22Rv1 (cell line): ENCODE results near the gene GDI1.

Experiments
- H3K27ac ChIP-seq: fragments of 450-650 bp; 2 replicates; pipeline ENCODE4 v1.5.1; 2017
- ZFX ChIP-seq: fragments of 450-650 bp; IDR thresholded peaks from 2 replicates; pipeline ENCODE4 v1.6.1; 2017; ENCODE audit warnings: antibody characterized with exemption, borderline replicate concordance
- TF ChIP-seq, protein P1 (sequence below): fragments of 450-650 bp; IDR thresholded peaks from 2 replicates; pipeline ENCODE4 v1.5.1; 2017; ENCODE audit warnings: mild to moderate bottlenecking

The GDI1 gene

GRCh38 chrX:154486396-154487207 is 49.6 kb downstream of the GDI1 start, which contains the start of gene UBL4A:
Gene UBL4A (minus strand): TSS chrX:154486615. CDS start chrX:154486584, 31 bp downstream.
- TF ChIP-seq, protein P1, sequence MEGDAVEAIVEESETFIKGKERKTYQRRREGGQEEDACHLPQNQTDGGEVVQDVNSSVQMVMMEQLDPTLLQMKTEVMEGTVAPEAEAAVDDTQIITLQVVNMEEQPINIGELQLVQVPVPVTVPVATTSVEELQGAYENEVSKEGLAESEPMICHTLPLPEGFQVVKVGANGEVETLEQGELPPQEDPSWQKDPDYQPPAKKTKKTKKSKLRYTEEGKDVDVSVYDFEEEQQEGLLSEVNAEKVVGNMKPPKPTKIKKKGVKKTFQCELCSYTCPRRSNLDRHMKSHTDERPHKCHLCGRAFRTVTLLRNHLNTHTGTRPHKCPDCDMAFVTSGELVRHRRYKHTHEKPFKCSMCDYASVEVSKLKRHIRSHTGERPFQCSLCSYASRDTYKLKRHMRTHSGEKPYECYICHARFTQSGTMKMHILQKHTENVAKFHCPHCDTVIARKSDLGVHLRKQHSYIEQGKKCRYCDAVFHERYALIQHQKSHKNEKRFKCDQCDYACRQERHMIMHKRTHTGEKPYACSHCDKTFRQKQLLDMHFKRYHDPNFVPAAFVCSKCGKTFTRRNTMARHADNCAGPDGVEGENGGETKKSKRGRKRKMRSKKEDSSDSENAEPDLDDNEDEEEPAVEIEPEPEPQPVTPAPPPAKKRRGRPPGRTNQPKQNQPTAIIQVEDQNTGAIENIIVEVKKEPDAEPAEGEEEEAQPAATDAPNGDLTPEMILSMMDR, result no peak
- no peak for TF ChIP-seq ZFX
- H3K27ac ChIP-seq, result peak within 1 kb of the TSS; percentile 88

DNA sequence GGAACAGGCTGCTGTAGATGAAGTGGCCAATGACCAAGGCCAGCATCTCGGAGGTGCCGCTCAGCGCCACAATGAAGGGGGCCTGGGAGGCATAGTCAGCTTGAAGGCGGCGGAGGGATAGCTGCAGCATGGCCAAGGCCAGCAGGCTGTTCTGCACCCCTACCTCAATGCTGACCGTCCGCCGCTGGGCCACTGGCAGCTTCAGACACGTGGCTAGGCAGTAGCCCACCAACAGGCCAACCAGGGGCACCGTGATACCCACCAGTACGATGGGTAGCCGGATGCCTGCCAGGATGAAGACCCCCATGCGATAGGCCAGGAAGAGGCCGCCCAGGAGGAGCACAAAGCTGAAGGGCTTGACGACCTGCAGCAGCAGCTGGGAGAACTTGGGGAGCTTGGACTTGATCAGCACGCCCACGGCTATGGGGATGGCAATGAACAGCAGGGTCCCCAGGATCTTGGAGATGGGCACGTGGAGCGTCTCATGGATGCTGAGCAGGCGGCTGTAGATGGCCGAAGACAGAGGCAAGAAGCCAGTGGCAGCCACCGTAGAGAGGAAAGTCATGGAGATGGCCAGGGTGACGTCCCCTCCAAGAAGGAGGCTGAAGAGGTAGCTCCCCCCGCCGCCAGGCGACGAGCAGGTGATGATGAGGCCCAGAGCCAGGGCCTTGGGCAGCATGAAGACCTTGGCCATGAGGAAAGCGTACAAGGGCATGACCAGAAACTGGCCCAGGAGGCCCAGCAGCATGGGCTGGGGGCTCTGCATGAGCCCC is 50.8 kb downstream of the GDI1 start:
- TF ChIP-seq ZFX, result no peak
- TF ChIP-seq, protein P1, result no peak
- H3K27ac ChIP-seq, result peak overlapping the region; percentile 88

DNA sequence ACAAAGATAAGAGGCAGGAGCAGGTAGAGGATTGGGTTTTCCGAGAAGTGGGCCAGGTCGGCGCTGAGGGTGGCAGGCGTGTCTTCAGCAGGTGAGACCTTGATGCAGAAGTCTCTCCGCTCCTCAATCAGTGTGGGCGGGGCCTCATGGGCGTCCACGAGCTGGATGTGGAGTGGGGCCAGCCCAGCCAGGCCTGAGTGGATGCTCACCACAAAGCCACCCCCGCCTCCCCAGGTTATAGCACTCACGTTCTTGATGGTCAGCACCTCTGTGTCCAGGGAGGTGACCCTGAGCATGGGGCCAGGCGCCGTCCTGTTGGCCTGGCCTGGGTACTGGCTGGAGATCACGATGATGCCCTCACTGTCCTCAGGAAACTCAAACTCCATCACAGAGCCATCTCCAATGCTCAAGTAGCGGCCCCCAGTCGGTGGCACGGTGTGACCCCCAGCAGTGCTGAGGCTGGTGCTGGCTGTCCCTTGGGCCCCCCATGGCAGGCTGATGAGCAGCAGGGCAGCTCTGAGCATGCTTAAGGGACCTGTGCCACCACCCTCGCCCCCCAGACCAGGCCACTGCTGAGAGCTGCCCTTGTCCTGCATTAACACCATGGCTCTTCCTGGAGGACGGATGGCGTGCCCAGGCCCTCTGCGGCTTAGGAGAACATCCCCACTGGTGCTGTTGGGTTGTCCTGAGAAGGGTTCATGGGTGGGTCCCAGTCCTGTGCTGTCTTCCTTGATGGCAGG is 51.6 kb downstream of the GDI1 start:
- no peak for TF ChIP-seq ZFX
- TF ChIP-seq, protein P1, result no peak
- H3K27ac ChIP-seq, result no peak overlapping the region

DNA sequence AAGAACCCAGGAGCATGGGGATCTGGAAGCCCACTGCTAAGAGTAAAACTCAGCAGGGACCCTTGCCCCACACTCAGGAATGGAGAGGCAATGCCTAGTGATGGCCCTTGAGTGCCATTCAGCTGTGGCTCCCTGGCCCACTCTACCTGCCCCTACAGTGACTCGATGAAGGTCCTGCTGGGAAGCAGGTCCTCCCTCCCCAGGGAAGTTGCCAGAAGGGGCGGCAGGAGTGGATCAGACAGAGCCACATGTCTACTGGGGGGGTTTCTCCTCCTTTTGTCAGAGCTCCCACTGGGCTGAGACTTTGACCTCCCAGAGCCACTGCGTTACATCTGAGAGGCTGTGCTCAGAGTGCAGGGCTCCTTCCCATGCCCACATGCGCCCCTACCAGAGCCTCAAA is 52.2 kb downstream of the GDI1 start:
- H3K27ac ChIP-seq, result peak overlapping the region; percentile 73; the same call in 1 of the 2 replicates
- TF ChIP-seq, protein P1, result no peak
- no peak for TF ChIP-seq ZFX

DNA sequence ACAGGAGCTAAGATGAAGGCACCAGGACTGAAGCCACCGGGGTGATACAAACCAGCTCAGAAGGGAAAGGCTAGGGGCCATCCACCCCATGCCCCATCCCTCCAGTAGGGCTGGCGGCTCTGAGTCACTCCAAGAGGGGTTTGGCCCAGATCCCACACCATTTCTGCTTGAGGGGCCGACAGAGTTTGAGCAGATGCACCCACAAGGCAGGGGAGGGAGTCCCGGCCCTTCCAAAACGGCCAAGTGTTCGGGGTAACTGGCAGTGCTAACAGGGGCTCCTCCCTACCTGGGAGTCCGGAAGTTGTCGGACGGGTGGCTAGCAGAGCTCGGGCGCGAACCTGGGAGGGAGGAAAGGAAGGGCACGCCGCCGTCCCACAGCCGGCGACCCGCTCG is 53.1 kb downstream of the GDI1 start:
- no peak for TF ChIP-seq ZFX
- TF ChIP-seq, protein P1, result no peak
- H3K27ac ChIP-seq, result peak overlapping the region; percentile 73

DNA sequence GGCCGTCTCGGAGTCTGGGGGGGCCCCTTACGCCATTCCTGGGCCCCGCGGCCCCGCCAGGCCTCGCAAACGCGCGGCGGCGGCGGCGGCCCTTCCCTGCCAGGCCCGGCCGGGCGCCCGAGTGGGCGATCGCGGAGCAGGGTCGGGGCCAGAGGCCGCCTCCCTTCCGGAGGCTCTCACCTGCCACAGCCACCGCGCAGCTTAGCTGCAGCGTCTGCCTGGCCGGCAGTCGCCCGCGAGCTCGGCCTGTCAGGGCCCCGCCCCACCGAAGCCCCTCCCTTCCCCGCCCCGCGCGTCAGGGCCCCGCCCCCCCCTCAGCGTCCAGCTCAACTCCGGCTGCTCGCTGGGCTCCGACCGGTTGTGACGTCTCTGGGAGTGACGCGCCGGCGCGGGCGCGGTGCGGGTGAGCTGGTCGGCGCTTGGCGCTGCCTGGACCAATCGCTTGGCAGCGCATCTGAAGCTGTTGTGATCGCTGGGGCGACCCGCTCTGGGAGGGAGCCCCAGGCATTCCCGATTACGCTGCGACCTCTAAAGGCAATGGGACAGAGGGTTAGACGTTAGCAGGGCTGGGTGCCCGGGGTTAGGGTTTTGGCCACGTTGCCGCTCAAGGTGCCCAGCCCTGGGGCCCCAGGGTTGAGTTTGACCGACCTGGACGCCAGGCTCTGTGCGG is 53.6 kb downstream of the GDI1 start, which contains the start of gene SLC10A3:
Gene SLC10A3, minus strand, starts transcription at position 216 of the 670 bp plus-strand sequence. CDS start 1,689 bp downstream, outside the sequence.
- TF ChIP-seq, protein P1, result no peak
- TF ChIP-seq ZFX, result no peak
- H3K27ac ChIP-seq, result peak within 1 kb of the TSS; percentile 73
